Uterus (tissue), 2 donors: ENCODE measurements around the gene C13orf46.

ENCODE experiments used
- CTCF ChIP-seq, 4 experiments: fragments of 200-600 bp in 2 of 4; fragments of 450-650 bp in 2 of 4; sonication (generic) in 2 of 4; IDR thresholded peaks; one replicate each; pipeline ENCODE4 v1.5.1; 2016 to 2019; ENCODE audit warnings: antibody characterized with exemption in 4 of 4, mild to moderate bottlenecking in 2 of 4, moderate library complexity in 1 of 4
- POLR2A ChIP-seq, 2 donors: fragments of 450-650 bp; IDR thresholded peaks; one replicate each; pipeline ENCODE4 v1.6.1; 2016; ENCODE audit warnings: antibody characterized with exemption in 2 of 2, mild to moderate bottlenecking in 1 of 2, moderate library complexity in 1 of 2

GRCh38 chr13:113962975-113963374 lies 10.9 kb downstream of the C13orf46 start:
- TF ChIP-seq CTCF (IDR thresholded peaks at IDR 0.05) (no peak), POLR2A (IDR thresholded peaks at IDR 0.05) (no peak)
